ENCODE results near the gene ENGASE. TPM values are rescaled to one million over a fixed set of nuclear protein-coding genes. Genes with fewer than 3 reads are reported as not detected.

Gene ENGASE
- total RNA-seq, 2 donors from 2014 or later = 53.4 to 111 TPM

DNA sequence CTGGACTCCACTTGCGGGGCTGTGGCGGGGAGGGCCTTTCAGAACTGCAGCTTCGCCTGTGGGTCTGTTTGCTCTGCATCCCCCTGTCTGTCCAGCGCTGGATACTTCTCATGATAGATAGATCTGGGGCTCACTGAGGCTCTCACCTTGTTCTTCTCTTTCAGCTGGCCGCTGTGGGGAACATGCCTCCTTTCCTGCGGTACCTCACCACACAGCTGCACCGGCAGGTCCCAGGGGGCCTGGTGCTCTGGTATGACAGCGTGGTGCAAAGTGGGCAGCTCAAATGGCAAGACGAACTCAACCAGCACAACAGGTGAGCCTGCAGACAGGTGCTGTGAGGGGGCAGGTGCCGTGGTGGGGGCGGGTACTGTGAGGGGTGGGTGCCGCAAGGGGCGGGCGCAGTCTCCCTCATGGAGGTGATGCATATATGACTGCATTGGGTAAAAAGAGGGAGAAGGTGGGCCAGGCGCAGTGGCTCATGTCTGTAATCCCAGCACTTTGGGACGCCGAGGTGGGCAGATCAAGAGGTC, 6.2 kb downstream of the ENGASE start:
- no peaks in the 10 kb centered on the region for H3K36me3 ChIP-seq
- H3K27me3 ChIP-seq = no peaks in the 10 kb centered on the region
- intact Hi-C loops (cut with DNase I) = no loop called here
- no peak overlapping the region for H3K4me3 ChIP-seq
- DNase-seq = no peak
- TF ChIP-seq, protein P1, sequence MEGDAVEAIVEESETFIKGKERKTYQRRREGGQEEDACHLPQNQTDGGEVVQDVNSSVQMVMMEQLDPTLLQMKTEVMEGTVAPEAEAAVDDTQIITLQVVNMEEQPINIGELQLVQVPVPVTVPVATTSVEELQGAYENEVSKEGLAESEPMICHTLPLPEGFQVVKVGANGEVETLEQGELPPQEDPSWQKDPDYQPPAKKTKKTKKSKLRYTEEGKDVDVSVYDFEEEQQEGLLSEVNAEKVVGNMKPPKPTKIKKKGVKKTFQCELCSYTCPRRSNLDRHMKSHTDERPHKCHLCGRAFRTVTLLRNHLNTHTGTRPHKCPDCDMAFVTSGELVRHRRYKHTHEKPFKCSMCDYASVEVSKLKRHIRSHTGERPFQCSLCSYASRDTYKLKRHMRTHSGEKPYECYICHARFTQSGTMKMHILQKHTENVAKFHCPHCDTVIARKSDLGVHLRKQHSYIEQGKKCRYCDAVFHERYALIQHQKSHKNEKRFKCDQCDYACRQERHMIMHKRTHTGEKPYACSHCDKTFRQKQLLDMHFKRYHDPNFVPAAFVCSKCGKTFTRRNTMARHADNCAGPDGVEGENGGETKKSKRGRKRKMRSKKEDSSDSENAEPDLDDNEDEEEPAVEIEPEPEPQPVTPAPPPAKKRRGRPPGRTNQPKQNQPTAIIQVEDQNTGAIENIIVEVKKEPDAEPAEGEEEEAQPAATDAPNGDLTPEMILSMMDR (IDR thresholded peaks at IDR 0.05) = no peak
- H3K9ac ChIP-seq (ENCODE audit: low read depth in 2 of 2, low read length in 2 of 2) = no peak overlapping the region
- H3K9me3 ChIP-seq = no peaks in the 10 kb centered on the region
- H3K27ac ChIP-seq = no peak overlapping the region
- H3K4me1 ChIP-seq = peaks cover 7% of the 10 kb centered on the region

DNA sequence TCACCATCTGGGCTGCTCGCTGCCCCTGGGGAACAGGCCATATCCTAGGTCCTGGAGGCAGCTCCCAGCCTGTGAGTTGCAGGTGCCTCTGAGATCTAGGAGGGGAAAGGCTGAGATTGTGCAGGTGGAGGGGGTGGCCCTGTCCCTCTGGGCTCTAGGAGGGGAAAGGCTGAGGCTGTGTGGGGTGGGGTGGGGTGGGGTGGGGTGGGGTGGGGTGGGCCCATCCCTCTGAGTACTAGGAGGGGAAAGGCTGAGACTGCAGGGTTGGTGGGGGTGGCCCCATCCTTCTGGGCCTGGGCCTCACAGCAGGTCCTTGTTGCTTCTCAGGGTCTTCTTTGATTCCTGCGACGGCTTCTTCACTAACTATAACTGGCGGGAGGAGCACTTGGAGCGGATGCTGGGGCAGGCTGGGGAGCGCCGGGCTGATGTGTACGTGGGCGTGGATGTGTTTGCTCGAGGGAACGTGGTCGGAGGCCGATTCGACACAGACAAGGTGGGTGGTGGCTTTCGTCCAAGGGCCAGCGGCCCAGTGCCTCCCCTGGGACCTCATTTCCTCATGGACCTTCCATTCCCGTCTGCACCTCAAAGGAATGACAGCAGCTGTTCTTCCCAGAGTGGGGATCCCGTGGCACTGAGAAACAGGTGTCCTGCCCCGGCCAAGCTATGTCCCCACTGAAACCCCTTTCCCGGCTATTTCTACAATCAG, 7.1 kb downstream of the ENGASE start:
- Histone ChIP-seq H3K4me1 (no peaks in the 10 kb centered on the region), H3K9ac (ENCODE audit: low read depth in 2 of 2, low read length in 2 of 2) (no peak overlapping the region), H3K27me3 (no peaks in the 10 kb centered on the region), H3K27ac (no peak overlapping the region), H3K9me3 (no peaks in the 10 kb centered on the region), H3K4me3 (no peak overlapping the region), H3K36me3 (no peaks in the 10 kb centered on the region)
- TF ChIP-seq, protein P1 (IDR thresholded peaks at IDR 0.05) = no peak
- no peak for DNase-seq
- intact Hi-C loops (cut with DNase I) = no loop called here

DNA sequence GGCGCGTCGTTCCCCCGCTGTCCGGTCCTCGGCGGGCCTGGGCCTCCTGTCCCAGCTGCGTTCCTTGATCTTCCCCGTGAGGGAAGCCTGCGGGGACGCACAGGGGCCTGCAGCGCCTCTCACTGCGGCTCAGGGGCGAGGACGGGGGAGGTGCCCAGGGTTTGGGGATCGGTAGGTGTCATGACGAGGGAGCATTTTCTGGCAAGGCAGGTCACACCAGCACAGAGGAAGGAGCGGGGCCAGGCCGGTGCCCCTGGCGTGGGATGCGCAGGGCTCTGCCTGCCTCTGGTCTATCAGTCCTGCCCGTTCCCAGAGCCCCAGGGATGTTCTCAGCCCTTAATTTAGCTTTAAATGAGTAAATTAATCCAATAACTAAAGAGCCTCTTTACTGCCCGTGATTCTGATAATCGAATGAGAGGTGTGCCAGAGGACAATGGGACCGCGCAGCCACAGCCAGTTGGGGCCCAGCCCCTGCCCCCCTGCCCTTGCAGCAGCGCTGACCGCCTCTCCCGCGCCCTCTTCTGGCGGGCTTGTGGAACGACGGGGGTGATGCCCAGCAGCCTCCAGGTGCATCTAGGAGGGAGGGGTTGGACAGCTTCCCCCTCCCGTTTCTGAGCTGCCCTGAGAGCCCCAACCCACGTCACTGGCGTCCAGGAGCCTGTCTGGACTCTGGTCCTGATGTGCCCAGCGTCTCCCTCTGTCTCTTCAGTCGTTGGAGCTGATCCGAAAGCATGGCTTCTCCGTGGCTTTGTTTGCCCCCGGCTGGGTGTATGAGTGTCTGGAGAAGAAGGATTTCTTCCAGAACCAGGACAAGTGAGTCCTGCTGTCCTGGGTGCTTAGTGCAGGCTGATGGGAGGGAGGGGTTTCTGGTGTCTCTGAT, 7.9 kb downstream of the ENGASE start:
- no peaks in the 10 kb centered on the region for H3K36me3 ChIP-seq
- H3K9ac ChIP-seq (ENCODE audit: low read depth in 2 of 2, low read length in 2 of 2) = no peak overlapping the region
- H3K9me3 ChIP-seq = no peaks in the 10 kb centered on the region
- H3K27ac ChIP-seq = no peak overlapping the region
- no peak overlapping the region for H3K4me3 ChIP-seq
- TF ChIP-seq, protein P1 (IDR thresholded peaks at IDR 0.05) = peak; percentile 62
- H3K27me3 ChIP-seq = no peaks in the 10 kb centered on the region
- no peaks in the 10 kb centered on the region for H3K4me1 ChIP-seq
- intact Hi-C loops (cut with DNase I) = no loop called here
- peak; percentile 40 for DNase-seq

DNA sequence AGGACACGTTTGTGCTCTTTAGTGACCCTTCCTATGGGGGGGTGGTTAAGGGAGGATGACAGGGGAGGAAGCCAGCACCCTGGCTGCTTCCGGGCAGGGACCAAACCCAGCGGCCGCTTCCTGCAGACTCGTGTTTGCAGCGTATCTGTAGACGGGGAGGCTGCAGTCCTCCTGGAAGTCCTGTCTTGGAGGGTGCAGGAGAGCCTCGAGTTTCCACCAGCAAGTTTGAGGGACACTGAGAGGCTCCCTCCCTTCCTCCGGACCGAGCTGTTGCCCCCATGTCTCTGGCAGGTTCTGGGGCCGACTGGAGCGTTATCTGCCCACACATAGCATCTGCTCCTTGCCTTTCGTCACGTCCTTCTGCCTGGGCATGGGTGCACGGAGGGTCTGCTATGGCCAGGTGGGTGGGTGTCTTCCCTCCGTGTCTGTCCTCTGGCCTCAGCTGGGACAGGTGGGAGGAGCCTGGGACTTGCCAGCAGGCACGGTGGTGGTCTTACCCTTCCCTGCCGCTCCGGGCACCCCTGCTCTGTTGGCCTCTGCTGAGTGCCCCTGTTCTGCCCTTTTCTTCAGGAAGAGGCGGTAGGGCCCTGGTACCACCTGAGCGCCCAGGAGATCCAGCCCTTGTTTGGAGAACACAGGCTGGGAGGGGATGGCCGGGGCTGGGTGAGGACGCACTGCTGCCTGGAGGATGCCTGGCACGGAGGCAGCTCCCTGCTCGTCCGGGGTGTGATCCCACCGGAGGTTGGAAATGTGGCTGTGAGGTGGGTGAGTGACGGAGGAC, 8.8 kb downstream of the ENGASE start:
- Histone ChIP-seq H3K4me3 (no peak overlapping the region), H3K36me3 (no peaks in the 10 kb centered on the region), H3K27ac (no peak overlapping the region), H3K27me3 (no peaks in the 10 kb centered on the region), H3K9ac (ENCODE audit: low read depth in 2 of 2, low read length in 2 of 2) (no peak overlapping the region), H3K4me1 (no peaks in the 10 kb centered on the region), H3K9me3 (no peaks in the 10 kb centered on the region)
- no peak for DNase-seq
- intact Hi-C loops (cut with DNase I) = no loop called here
- TF ChIP-seq, protein P1 (IDR thresholded peaks at IDR 0.05) = no peak

Measured in colonic mucosa (tissue), 4 donors.